HCT116 (cell line): Measurements from ENCODE around the gene PROCA1. TPM values are rescaled to one million over a fixed set of nuclear protein-coding genes. Genes with fewer than 3 reads are reported as not detected.

Experiments
- ATAC-seq: fragments of 200-7000 bp; cut with Tn5 transposase; 2 replicates; pipeline ENCODE4 v1.9.1; 2020; ENCODE audit warnings: mild to moderate bottlenecking, moderate library complexity
- BruUV-seq: library from RNA; stranded (reverse); fragments of 400-500 nt; replicated peaks from 2 replicates; lab custom pipeline; 2021; lab: Mats Ljungman, UMichigan
- CTCF ChIA-PET: fragments of 300-600 bp; sonication (Branson Sonifier 250); formaldehyde crosslinking; loops from one replicate; lab custom pipeline; 2021; ENCODE audit warnings: antibody characterized with exemption; lab: Charles Lee
- POLR2A ChIA-PET: fragments of 300-600, 350-600 bp; sonication (Branson Sonifier 250); formaldehyde crosslinking; loops from one replicate; lab custom pipeline; 2021; ENCODE audit warnings: antibody characterized with exemption; lab: Charles Lee
- RAD21 ChIA-PET, 2 experiments: fragments of 300-600 bp; sonication (Branson Sonifier 250); formaldehyde crosslinking; loops; one replicate each; lab custom pipeline; 2023; ENCODE audit warnings: low total read pairs in 2 of 2; ENCODE audit not compliant: uncharacterized antibody in 2 of 2, unreplicated experiment in 2 of 2, low non-redundant PET in 1 of 2; lab: Charles Lee
- DNase-seq: peaks from one replicate; pipeline ENCODE4 v3.0.0-alpha.2; 2010; ENCODE audit warnings: low read depth, low spot score
- H2AFZ ChIP-seq: fragments of 200-600 bp; shearing (Covaris generic), sonication (generic); 2 replicates; pipeline ENCODE4 v1.6.1; 2017; ENCODE audit warnings: low read depth, mixed run types, mixed read lengths, antibody characterized with exemption, low read length; ENCODE audit not compliant: poor library complexity, severe bottlenecking
- H3K27ac ChIP-seq: 2 replicates; pipeline ENCODE4 v1.5.1; 2012; ENCODE audit warnings: low read depth, low read length
- H3K27me3 ChIP-seq: fragments of 200-600 bp; sonication (generic); 2 replicates; pipeline ENCODE4 v1.6.1; 2016; ENCODE audit warnings: mixed run types, low read length, mixed read lengths; ENCODE audit not compliant: insufficient read depth
- H3K36me3 ChIP-seq, 2 experiments: fragments of 200-500 bp in 1 of 2; fragments of 200-600 bp in 1 of 2; sonication (Bioruptor generic) in 1 of 2; sonication (generic) in 1 of 2; 2 replicates each; pipeline versions ENCODE4 v1.5.1 to v1.6.1; 2014 to 2016; ENCODE audit warnings: low read length in 2 of 2, inconsistent platforms in 1 of 2, mixed read lengths in 1 of 2, mixed run types in 1 of 2; ENCODE audit not compliant: insufficient read depth in 2 of 2, control insufficient read depth in 1 of 2
- H3K4me1 ChIP-seq, 2 experiments: fragments of 200-600 bp in 1 of 2; sonication (generic) in 1 of 2; 2 replicates each; pipeline versions ENCODE4 v1.5.1 to v1.6.1; 2012 to 2017; ENCODE audit warnings: low read length in 2 of 2, inconsistent platforms in 1 of 2, mild to moderate bottlenecking in 1 of 2, mixed read lengths in 1 of 2, mixed run types in 1 of 2, moderate library complexity in 1 of 2; ENCODE audit not compliant: insufficient read depth in 2 of 2, control insufficient read depth in 1 of 2
- H3K4me2 ChIP-seq: fragments of 200-600 bp; sonication (generic); 2 replicates; pipeline ENCODE4 v1.6.1; 2017; ENCODE audit warnings: mixed run types, low read length, mixed read lengths
- H3K4me3 ChIP-seq, 2 experiments: fragments of 200-600 bp in 1 of 2; sonication (generic) in 1 of 2; replicated peaks in 1 of 2; 2 replicates each; pipeline ENCODE4 v1.5.1; 2011 to 2016; ENCODE audit warnings: low read length in 2 of 2, control low read depth in 1 of 2, low read depth in 1 of 2, mild to moderate bottlenecking in 1 of 2, mixed read lengths in 1 of 2, mixed run types in 1 of 2
- H3K79me2 ChIP-seq: fragments of 200-600 bp; sonication (generic); 2 replicates; pipeline ENCODE4 v1.6.1; 2017; ENCODE audit warnings: mild to moderate bottlenecking, mixed run types, low read length, moderate library complexity, mixed read lengths; ENCODE audit not compliant: insufficient read depth
- H3K9ac ChIP-seq: fragments of 200-600 bp; sonication (generic); 2 replicates; pipeline ENCODE4 v1.6.1; 2016; ENCODE audit warnings: low read length, mixed read lengths
- H3K9me2 ChIP-seq: fragments of 200-600 bp; sonication (generic), shearing (Covaris generic); 2 replicates; pipeline ENCODE4 v1.6.1; 2017; ENCODE audit warnings: mixed run types, mild to moderate bottlenecking, moderate library complexity; ENCODE audit not compliant: insufficient read depth
- H3K9me3 ChIP-seq, 2 experiments: fragments of 200-500 bp in 1 of 2; fragments of 200-600 bp in 1 of 2; sonication (Bioruptor generic) in 1 of 2; sonication (generic) in 1 of 2; 2 replicates each; pipeline ENCODE4 v1.6.1; 2014 to 2017; ENCODE audit warnings: low read length in 2 of 2, mixed read lengths in 2 of 2, inconsistent platforms in 1 of 2, low read depth in 1 of 2, mild to moderate bottlenecking in 1 of 2, mixed run types in 1 of 2, moderate library complexity in 1 of 2; ENCODE audit not compliant: control insufficient read depth in 1 of 2, insufficient read depth in 1 of 2
- H4K20me1 ChIP-seq: fragments of 200-600 bp; sonication (generic), shearing (Covaris generic); 2 replicates; pipeline ENCODE4 v1.6.1; 2017; ENCODE audit warnings: mixed run types, mild to moderate bottlenecking, moderate library complexity; ENCODE audit not compliant: insufficient read depth
- ATF3 ChIP-seq: IDR thresholded peaks from 2 replicates; pipeline ENCODE4 v1.6.1; 2012
- CBX3 ChIP-seq: IDR thresholded peaks from 2 replicates; pipeline ENCODE4 v1.6.1; 2012; ENCODE audit warnings: low read depth
- CEBPB ChIP-seq: IDR thresholded peaks from 2 replicates; pipeline ENCODE4 v1.6.1; 2012; ENCODE audit warnings: low read depth
- CTCF ChIP-seq, 3 experiments: fragments of 200-600 bp in 1 of 3; sonication (generic) in 1 of 3; IDR thresholded peaks in 2 of 3; conservative IDR thresholded peaks in 1 of 3; 2 replicates each; pipeline ENCODE4 v1.5.1; 2012 to 2017; ENCODE audit warnings: low read depth in 2 of 3, low read length in 2 of 3, antibody characterized with exemption in 1 of 3, borderline replicate concordance in 1 of 3, control low read depth in 1 of 3, mild to moderate bottlenecking in 1 of 3, mixed read lengths in 1 of 3, mixed run types in 1 of 3, moderate library complexity in 1 of 3; ENCODE audit not compliant: insufficient read depth in 1 of 3
- EGR1 ChIP-seq: IDR thresholded peaks from 2 replicates; pipeline ENCODE4 v1.6.1; 2012; ENCODE audit warnings: low read depth
- ELF1 ChIP-seq: IDR thresholded peaks from 2 replicates; pipeline ENCODE4 v1.6.1; 2012; ENCODE audit warnings: low read depth, borderline replicate concordance
- FOSL1 ChIP-seq: IDR thresholded peaks from 2 replicates; pipeline ENCODE4 v1.6.1; 2012; ENCODE audit warnings: low read depth
- MAX ChIP-seq: IDR thresholded peaks from 2 replicates; pipeline ENCODE4 v1.6.1; 2012
- ZFX ChIP-seq: fragments of 450-650 bp; IDR thresholded peaks from 2 replicates; pipeline ENCODE4 v1.6.1; 2017
- ZNF274 ChIP-seq: fragments of 200-500 bp; sonication (Bioruptor generic); IDR thresholded peaks from 2 replicates; pipeline ENCODE4 v1.6.1; 2014; ENCODE audit warnings: mild to moderate bottlenecking, low read depth, low read length, inconsistent platforms
- intact Hi-C: fragments of 100-400 bp; cut with micrococcal nuclease; formaldehyde crosslinking; loops from 2 replicates; pipeline ENCODE4 v1.10.0; 2022
- total RNA-seq: library from RNA; stranded (reverse); gene quantifications from one replicate; pipeline ENCODE4 v1.2.1, GENCODE V29; 2021; ENCODE audit not compliant: unreplicated experiment

PROCA1 gene
- total RNA-seq, 1 experiment from 2014 or later = 0.96 TPM

- DNase-seq (no peak), ATAC-seq (no peak)
- Histone ChIP-seq H3K79me2 (no peaks in the 10 kb centered on the region), H3K9me2 (no peaks in the 10 kb centered on the region), H2AFZ (no peak overlapping the region), H3K9ac (no peak overlapping the region), H3K4me2 (no peak overlapping the region), H4K20me1 (no peaks in the 10 kb centered on the region), H3K4me3 (no peak overlapping the region), H3K4me1 (peaks cover 22 to 40% of the 10 kb centered on the region in 2 experiments), H3K36me3 (no peaks in the 10 kb centered on the region), H3K27ac (no peak overlapping the region), H3K9me3 (no peaks in the 10 kb centered on the region), H3K27me3 (no peaks in the 10 kb centered on the region)
- POLR2A ChIA-PET = interaction anchor here (1.6 kb wide), 1 partner anchor 10 kb away, joined by 4 read pairs; the partner anchor contains the start of gene NEK8
- CTCF ChIA-PET = no interaction called here
- TF ChIP-seq CBX3 (no peak), CTCF (IDR thresholded peaks at IDR 0.05 in 2 of 3, conservative IDR thresholded peaks at IDR 0.05 in 1 of 3; ENCODE audit: borderline replicate concordance in 1 of 3, insufficient read depth in 1 of 3, low read depth in 2 of 3, low read length in 2 of 3) (no peak), ZNF274 (no peak), MAX (no peak), EGR1 (no peak), ATF3 (no peak), FOSL1 (no peak), ZFX (no peak), CEBPB (no peak), ELF1 (no peak)
- RAD21 ChIA-PET = no interaction called here
- intact Hi-C loops = no loop called here
- BruUV-seq = no TSS peak
Observed at GRCh38 chr17:28738680-28739384, 27.1 kb upstream of the PROCA1 start.
